Endothelial cell of umbilical vein (primary cell): ENCODE measurements around the gene PSENEN. TPM values are rescaled to one million over a fixed set of nuclear protein-coding genes. Genes with fewer than 3 reads are reported as not detected.

Experiments
- BruUV-seq: library from RNA; stranded (reverse); fragments of 400-500 nt; replicated peaks from 2 replicates; lab custom pipeline; 2021; lab: Mats Ljungman, UMichigan
- CTCF ChIA-PET: fragments of 300-600, 350-600 bp; sonication (Branson Sonifier 250); formaldehyde crosslinking; loops from one replicate; lab custom pipeline; 2021; ENCODE audit warnings: antibody characterized with exemption, inconsistent platforms; lab: Charles Lee
- POLR2A ChIA-PET: fragments of 300-600, 350-600 bp; sonication (Branson Sonifier 250); formaldehyde crosslinking; loops from one replicate; lab custom pipeline; 2021; ENCODE audit warnings: antibody characterized with exemption, inconsistent platforms; lab: Charles Lee
- DNase-seq: peaks from one replicate; pipeline ENCODE4 v3.0.0-alpha.2; 2011; ENCODE audit warnings: low read depth, low spot score
- FAIRE-seq: peaks from 2 replicates; lab custom pipeline; 2011; peaks lifted over from hg19 to GRCh38; lab: Jason Lieb, UNC
- H2AFZ ChIP-seq: 2 replicates; pipeline ENCODE4 v1.6.0; 2012; ENCODE audit warnings: low read depth, low read length, control low read depth, inconsistent platforms
- H3K27ac ChIP-seq: 2 replicates; pipeline ENCODE4 v1.5.1; 2011; ENCODE audit warnings: low read depth, mild to moderate bottlenecking, control low read depth, low read length, moderate library complexity; ENCODE audit not compliant: insufficient read depth
- H3K27me3 ChIP-seq, 2 experiments: 2 replicates each; pipeline versions ENCODE4 v1.6.0 to v1.6.1; 2011; ENCODE audit warnings: low read length in 2 of 2, mixed read lengths in 1 of 2; ENCODE audit not compliant: control insufficient read depth in 2 of 2, insufficient read depth in 2 of 2
- H3K36me3 ChIP-seq, 2 experiments: 2 replicates in 1 of 2; 3 replicates in 1 of 2; pipeline ENCODE4 v1.5.1; 2011; ENCODE audit warnings: low read length in 2 of 2, mild to moderate bottlenecking in 1 of 2, moderate library complexity in 1 of 2; ENCODE audit not compliant: control insufficient read depth in 2 of 2, insufficient read depth in 2 of 2; ENCODE audit errors: extremely low read depth in 1 of 2
- H3K4me1 ChIP-seq: 3 replicates; pipeline ENCODE4 v1.5.1; 2011; ENCODE audit warnings: mild to moderate bottlenecking, low read length; ENCODE audit not compliant: control insufficient read depth, insufficient read depth; ENCODE audit errors: extremely low read depth
- H3K4me2 ChIP-seq: 2 replicates; pipeline ENCODE4 v1.6.1; 2011; ENCODE audit warnings: low read length, control low read depth, mixed read lengths; ENCODE audit not compliant: insufficient read depth
- H3K4me3 ChIP-seq, 3 experiments: fragments of 200-600 bp in 1 of 3; sonication (generic), shearing (Covaris generic) in 1 of 3; replicated peaks in 1 of 3; 2 replicates each; pipeline ENCODE4 v1.5.1; 2011 to 2016; ENCODE audit warnings: control low read depth in 3 of 3, low read length in 3 of 3, mild to moderate bottlenecking in 2 of 3, inconsistent platforms in 1 of 3, low read depth in 1 of 3, moderate library complexity in 1 of 3; ENCODE audit not compliant: insufficient read depth in 1 of 3
- H3K79me2 ChIP-seq: 2 replicates; pipeline ENCODE4 v1.6.0; 2012; ENCODE audit warnings: low read length, inconsistent platforms; ENCODE audit not compliant: control insufficient read depth, insufficient read depth
- H3K9ac ChIP-seq: replicated peaks from 2 replicates; pipeline ENCODE3; 2011; ENCODE audit warnings: low read length, control low read depth; ENCODE audit not compliant: insufficient read depth; ENCODE audit errors: extremely low read depth
- H3K9me1 ChIP-seq: replicated peaks from 3 replicates; pipeline ENCODE4 v1.6.0; 2011; ENCODE audit warnings: mild to moderate bottlenecking, low read length; ENCODE audit not compliant: control insufficient read depth, insufficient read depth; ENCODE audit errors: extremely low read depth
- H3K9me3 ChIP-seq: replicated peaks from 2 replicates; pipeline ENCODE4 v1.5.1; 2012; ENCODE audit warnings: low read length, inconsistent platforms; ENCODE audit not compliant: control insufficient read depth, insufficient read depth
- H4K20me1 ChIP-seq: replicated peaks from 2 replicates; pipeline ENCODE3; 2011; ENCODE audit warnings: mild to moderate bottlenecking, low read length; ENCODE audit not compliant: control insufficient read depth, insufficient read depth; ENCODE audit errors: extremely low read depth
- CTCF ChIP-seq, 2 donors: IDR thresholded peaks; 1 replicate in 1 of 2; 2 replicates in 1 of 2; pipeline ENCODE4 v1.5.1; 2011; ENCODE audit warnings: low read length in 2 of 2, mild to moderate bottlenecking in 2 of 2, moderate library complexity in 2 of 2, control low read depth in 1 of 2, inconsistent platforms in 1 of 2, low read depth in 1 of 2; ENCODE audit not compliant: insufficient read depth in 1 of 2; ENCODE audit errors: extremely low read depth in 1 of 2
- FOS ChIP-seq: IDR thresholded peaks from 2 replicates; pipeline ENCODE4 v1.6.1; 2011; ENCODE audit warnings: mild to moderate bottlenecking, low read length, moderate library complexity, borderline replicate concordance; ENCODE audit not compliant: insufficient read depth
- POLR2A ChIP-seq: IDR thresholded peaks from 2 replicates; pipeline ENCODE4 v1.6.1; 2012; ENCODE audit warnings: low read depth, mild to moderate bottlenecking, control low read depth, low read length
- POLR2AphosphoS5 ChIP-seq: IDR thresholded peaks from 2 replicates; pipeline ENCODE4 v1.6.1; 2012; ENCODE audit warnings: low read depth, mild to moderate bottlenecking, control low read depth, low read length, moderate library complexity; ENCODE audit not compliant: insufficient read depth
- dilution Hi-C: fragments of 300-500 bp; cut with MboI; formaldehyde crosslinking; loops from one replicate; pipeline ENCODE4 v1.15.0; 2019; ENCODE audit warnings: low sequenced_read_pairs; ENCODE audit not compliant: extremely low pct_ligation_motif_present
- intact Hi-C: fragments of 100-400 bp; cut with micrococcal nuclease; formaldehyde crosslinking; loops from one replicate; pipeline ENCODE4 v1.10.0; 2022
- polyA plus RNA-seq, 4 experiments: library from polyadenylated mRNA; depleted of rRNA in 3 of 4; stranded (reverse) in 3 of 4; unstranded in 1 of 4; fragments of >200 nt; gene quantifications; 2 replicates each; pipeline versions ENCODE4 v1.2.1 to v1.2.3, GENCODE V29; 2011 to 2012; ENCODE audit warnings: missing spikeins in 1 of 4
- total RNA-seq: library from RNA; stranded (reverse); gene quantifications from 2 replicates; pipeline ENCODE4 v1.2.3, GENCODE V29; 2021

PSENEN gene
- total and polyA plus RNA-seq, 2 donors (not counting 3 experiments of a cell fraction or from before 2014, with no cell fraction given): 60.0 to 70.1 TPM

DNA sequence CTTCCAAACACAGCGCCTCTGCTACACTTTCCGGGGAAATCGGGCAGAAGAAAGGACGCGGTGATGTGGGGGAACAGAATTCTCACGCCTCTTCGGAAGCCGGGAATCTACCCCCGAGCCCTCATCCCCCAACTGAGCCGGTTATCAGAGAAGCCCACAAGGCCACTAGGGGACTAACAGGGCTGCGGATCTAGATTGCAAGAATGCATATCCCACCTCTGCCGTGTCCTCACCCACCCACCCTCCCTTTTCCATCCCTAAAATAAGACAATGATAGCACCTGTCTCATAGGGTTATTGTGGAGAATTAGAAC, 4.3 kb upstream of the PSENEN start:
- no peak for FAIRE-seq

More for the DNA sequence above, 4.3 kb upstream of the PSENEN start:
- H3K27ac ChIP-seq: peak overlapping the region; percentile 64
- peaks cover 19% of the 10 kb centered on the region for H3K4me1 ChIP-seq
- dilution Hi-C loops: no loop called here
- no peaks in the 10 kb centered on the region for H3K27me3 ChIP-seq
- H2AFZ ChIP-seq: peak overlapping the region; percentile 97
- H3K79me2 ChIP-seq: peaks cover 5% of the 10 kb centered on the region
- ChIA-PET CTCF (interaction anchor here (0.8 to 1.6 kb wide), 5 partner anchors 13 to 190 kb away, joined by 3 to 5 read pairs (median 3); no protein-coding TSS in a partner anchor), POLR2A (interaction anchor here (1.0 kb wide), 1 partner anchor 16 kb away, joined by 3 read pairs; no protein-coding TSS in a partner anchor)
- no peaks in the 10 kb centered on the region for H4K20me1 ChIP-seq
- peak overlapping the region; percentile 53 for H3K9ac ChIP-seq
- H3K9me1 ChIP-seq: no peaks in the 10 kb centered on the region
- H3K4me3 ChIP-seq: peak overlapping the region; percentile 25 to 62 (median 62)
- no peaks in the 10 kb centered on the region for H3K9me3 ChIP-seq
- peak overlapping the region; percentile 85 for H3K4me2 ChIP-seq
- TF ChIP-seq POLR2AphosphoS5 (no peak), FOS (no peak), POLR2A (no peak), CTCF (IDR thresholded peaks at IDR 0.05; ENCODE audit: extremely low read depth in 1 of 2, insufficient read depth in 1 of 2, low read depth in 1 of 2, low read length in 2 of 2) (peak in 1 of 2 donors; percentile 19)
- intact Hi-C loops: loop anchor here (1.0 kb wide), 1 partner anchor 190 kb away; no protein-coding TSS in a partner anchor
- no peak for DNase-seq
- BruUV-seq: no TSS peak
- H3K36me3 ChIP-seq: peaks cover 5 to 22% of the 10 kb centered on the region in 2 experiments
